Caco-2 (cell line): ENCODE data around the gene NOS1AP. TPM values are rescaled to one million over a fixed set of nuclear protein-coding genes. Genes with fewer than 3 reads are reported as not detected.

Experiments
- BruUV-seq: library from RNA; stranded (reverse); fragments of 400-500 nt; replicated peaks from 2 replicates; lab custom pipeline; 2021; lab: Mats Ljungman, UMichigan
- CTCF ChIA-PET: fragments of 300-600 bp; sonication (Branson Sonifier 250); formaldehyde crosslinking; loops from one replicate; lab custom pipeline; 2022; ENCODE audit warnings: antibody characterized with exemption; lab: Charles Lee
- POLR2A ChIA-PET: fragments of 300-600 bp; sonication (Branson Sonifier 250); formaldehyde crosslinking; loops from one replicate; lab custom pipeline; 2022; ENCODE audit warnings: antibody characterized with exemption; lab: Charles Lee
- DNase-seq, 2 experiments: peaks; one replicate each; pipeline versions ENCODE4 v3.0.0 to v3.0.0-alpha.2; 2020 to 2022
- H3K27me3 ChIP-seq: replicated peaks from 2 replicates; pipeline ENCODE4 v1.6.0; 2011; ENCODE audit warnings: low read length; ENCODE audit not compliant: control insufficient read depth, insufficient read depth
- H3K36me3 ChIP-seq: 2 replicates; pipeline ENCODE4 v1.5.1; 2011; ENCODE audit warnings: low read length; ENCODE audit not compliant: control insufficient read depth, insufficient read depth
- H3K4me1 ChIP-seq: fragments of 250-450 bp; sonication (Bioruptor Pico); 2 replicates; pipeline ENCODE4 v1.5.1; 2020; ENCODE audit warnings: mild to moderate bottlenecking
- H3K4me3 ChIP-seq: 2 replicates; pipeline ENCODE4 v1.5.1; 2011; ENCODE audit warnings: low read depth, mild to moderate bottlenecking, control low read depth, low read length
- H3K9me3 ChIP-seq: fragments of 250-450 bp; sonication (Bioruptor Pico); 2 replicates; pipeline ENCODE4 v1.5.1; 2020; ENCODE audit warnings: mild to moderate bottlenecking, moderate library complexity
- H3K27ac Mint-ChIP-seq: one replicate; pipeline ENCODE4 v1.8.0; 2022; ENCODE audit warnings: mixed read lengths; ENCODE audit not compliant: unreplicated experiment
- H3K27me3 Mint-ChIP-seq: one replicate; pipeline ENCODE4 v1.8.0; 2022; ENCODE audit warnings: mixed read lengths; ENCODE audit not compliant: insufficient read depth, unreplicated experiment
- H3K36me3 Mint-ChIP-seq: one replicate; pipeline ENCODE4 v1.8.0; 2022; ENCODE audit warnings: mild to moderate bottlenecking, mixed read lengths; ENCODE audit not compliant: insufficient read depth, unreplicated experiment
- H3K4me1 Mint-ChIP-seq: one replicate; pipeline ENCODE4 v1.8.0; 2022; ENCODE audit warnings: low read depth, mixed read lengths; ENCODE audit not compliant: unreplicated experiment
- H3K4me3 Mint-ChIP-seq: one replicate; pipeline ENCODE4 v1.8.0; 2022; ENCODE audit warnings: mild to moderate bottlenecking, moderate library complexity, mixed read lengths; ENCODE audit not compliant: unreplicated experiment
- H3K9me3 Mint-ChIP-seq: one replicate; pipeline ENCODE4 v1.8.0; 2022; ENCODE audit warnings: mixed read lengths; ENCODE audit not compliant: unreplicated experiment
- intact Hi-C: fragments of 100-400 bp; cut with micrococcal nuclease; formaldehyde crosslinking; loops from one replicate; pipeline ENCODE4 v1.10.0; 2022; ENCODE audit not compliant: unreplicated experiment
- total RNA-seq: library from RNA; stranded (reverse); gene quantifications from 2 replicates; pipeline ENCODE4 v1.2.3, GENCODE V29; 2022
- TF ChIP-seq, protein P1 (sequence below), 2 experiments: fragments of 200-600 bp in 1 of 2; IDR thresholded peaks; 1 replicate in 1 of 2; 2 replicates in 1 of 2; pipeline versions ENCODE4 v1.5.1 to v1.8.0; 2011 to 2022; ENCODE audit warnings: antibody characterized with exemption in 1 of 2, control low read depth in 1 of 2, inconsistent platforms in 1 of 2, low read depth in 1 of 2, low read length in 1 of 2, mild to moderate bottlenecking in 1 of 2, moderate library complexity in 1 of 2; ENCODE audit not compliant: insufficient read depth in 1 of 2, severe bottlenecking in 1 of 2, unreplicated experiment in 1 of 2

Gene NOS1AP
- total RNA-seq, 1 experiment from 2014 or later = 5.5 TPM

DNA sequence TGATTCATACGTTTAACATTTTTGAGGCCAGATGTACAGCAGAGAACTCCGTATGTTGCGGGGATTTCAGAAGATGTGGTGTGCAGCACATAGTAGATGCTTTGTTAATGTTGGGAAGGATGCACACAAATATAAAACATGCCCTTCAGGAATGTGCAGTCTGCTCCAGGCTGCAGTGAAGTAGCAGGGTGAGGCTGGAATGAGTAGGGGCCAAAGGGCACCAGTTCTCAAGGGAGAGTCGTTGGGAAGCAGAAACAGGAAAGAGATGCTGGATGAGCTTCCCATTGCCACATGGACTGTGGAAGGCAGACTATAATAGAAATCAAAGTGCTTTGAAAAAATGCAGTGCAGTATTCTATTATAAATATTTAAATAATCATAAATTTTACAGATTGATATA is 126.9 kb downstream of the NOS1AP start:
- Histone ChIP-seq H3K36me3 (no peaks in the 10 kb centered on the region), H3K4me3 (no peak overlapping the region), H3K4me1 (peaks cover 61% of the 10 kb centered on the region), H3K9me3 (no peaks in the 10 kb centered on the region), H3K27me3 (no peaks in the 10 kb centered on the region)
- ChIA-PET POLR2A (no interaction called here), CTCF (no interaction called here)
- Mint-ChIP-seq H3K36me3 (peaks cover 6% of the 10 kb centered on the region), H3K27ac (peak overlapping the region; percentile 40), H3K9me3 (no peaks in the 10 kb centered on the region), H3K4me3 (peak overlapping the region; percentile 4), H3K27me3 (no peaks in the 10 kb centered on the region), H3K4me1 (peaks cover 26% of the 10 kb centered on the region)
- BruUV-seq = no TSS peak
- intact Hi-C loops = loop anchor here (10.0 kb wide), 1 partner anchor 188 kb away; the partner anchor contains the start of gene C1orf226
- TF ChIP-seq, protein P1, sequence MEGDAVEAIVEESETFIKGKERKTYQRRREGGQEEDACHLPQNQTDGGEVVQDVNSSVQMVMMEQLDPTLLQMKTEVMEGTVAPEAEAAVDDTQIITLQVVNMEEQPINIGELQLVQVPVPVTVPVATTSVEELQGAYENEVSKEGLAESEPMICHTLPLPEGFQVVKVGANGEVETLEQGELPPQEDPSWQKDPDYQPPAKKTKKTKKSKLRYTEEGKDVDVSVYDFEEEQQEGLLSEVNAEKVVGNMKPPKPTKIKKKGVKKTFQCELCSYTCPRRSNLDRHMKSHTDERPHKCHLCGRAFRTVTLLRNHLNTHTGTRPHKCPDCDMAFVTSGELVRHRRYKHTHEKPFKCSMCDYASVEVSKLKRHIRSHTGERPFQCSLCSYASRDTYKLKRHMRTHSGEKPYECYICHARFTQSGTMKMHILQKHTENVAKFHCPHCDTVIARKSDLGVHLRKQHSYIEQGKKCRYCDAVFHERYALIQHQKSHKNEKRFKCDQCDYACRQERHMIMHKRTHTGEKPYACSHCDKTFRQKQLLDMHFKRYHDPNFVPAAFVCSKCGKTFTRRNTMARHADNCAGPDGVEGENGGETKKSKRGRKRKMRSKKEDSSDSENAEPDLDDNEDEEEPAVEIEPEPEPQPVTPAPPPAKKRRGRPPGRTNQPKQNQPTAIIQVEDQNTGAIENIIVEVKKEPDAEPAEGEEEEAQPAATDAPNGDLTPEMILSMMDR (IDR thresholded peaks at IDR 0.05; ENCODE audit: insufficient read depth in 1 of 2, low read depth in 1 of 2, low read length in 1 of 2, severe bottlenecking in 1 of 2, unreplicated experiment in 1 of 2) = no peak
- DNase-seq = peak; percentile 36 to 64

DNA sequence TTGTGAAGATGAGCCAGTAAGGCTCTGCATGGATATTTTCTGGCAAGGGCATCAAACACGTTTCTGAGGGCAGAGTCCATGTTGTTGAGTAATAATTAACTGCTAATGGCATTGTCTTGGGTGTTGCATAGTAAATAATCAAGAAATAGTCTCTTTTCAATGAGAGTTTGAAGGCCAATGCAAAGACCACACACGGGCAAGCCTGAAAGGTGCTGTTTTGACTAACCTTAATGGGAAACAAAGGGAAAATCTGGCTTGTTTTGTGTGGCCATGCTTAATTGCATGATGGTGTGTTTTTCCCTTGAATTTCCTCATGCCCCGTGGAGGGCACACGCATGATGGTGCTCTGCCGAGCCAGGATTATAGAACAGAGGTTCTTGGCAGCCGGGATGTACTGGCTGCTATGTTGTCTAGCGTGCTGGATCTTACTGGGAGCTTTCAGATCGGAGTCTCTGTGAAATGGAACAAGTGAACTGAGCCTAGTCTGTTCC is 127.6 kb downstream of the NOS1AP start:
- Mint-ChIP-seq H3K9me3 (no peaks in the 10 kb centered on the region), H3K36me3 (peaks cover 6% of the 10 kb centered on the region), H3K4me3 (no peak overlapping the region), H3K4me1 (peaks cover 26% of the 10 kb centered on the region), H3K27ac (peak overlapping the region; percentile 40), H3K27me3 (no peaks in the 10 kb centered on the region)
- BruUV-seq = no TSS peak
- ChIA-PET POLR2A (no interaction called here), CTCF (no interaction called here)
- Histone ChIP-seq H3K9me3 (no peaks in the 10 kb centered on the region), H3K36me3 (no peaks in the 10 kb centered on the region), H3K27me3 (no peaks in the 10 kb centered on the region), H3K4me1 (peaks cover 54% of the 10 kb centered on the region), H3K4me3 (no peak overlapping the region)
- DNase-seq = peak in 1 of 2 experiments; percentile 21
- intact Hi-C loops = loop anchor here (10.0 kb wide), 1 partner anchor 188 kb away; the partner anchor contains the start of gene C1orf226
- TF ChIP-seq, protein P1 (IDR thresholded peaks at IDR 0.05; ENCODE audit: insufficient read depth in 1 of 2, low read depth in 1 of 2, low read length in 1 of 2, severe bottlenecking in 1 of 2, unreplicated experiment in 1 of 2) = no peak

DNA sequence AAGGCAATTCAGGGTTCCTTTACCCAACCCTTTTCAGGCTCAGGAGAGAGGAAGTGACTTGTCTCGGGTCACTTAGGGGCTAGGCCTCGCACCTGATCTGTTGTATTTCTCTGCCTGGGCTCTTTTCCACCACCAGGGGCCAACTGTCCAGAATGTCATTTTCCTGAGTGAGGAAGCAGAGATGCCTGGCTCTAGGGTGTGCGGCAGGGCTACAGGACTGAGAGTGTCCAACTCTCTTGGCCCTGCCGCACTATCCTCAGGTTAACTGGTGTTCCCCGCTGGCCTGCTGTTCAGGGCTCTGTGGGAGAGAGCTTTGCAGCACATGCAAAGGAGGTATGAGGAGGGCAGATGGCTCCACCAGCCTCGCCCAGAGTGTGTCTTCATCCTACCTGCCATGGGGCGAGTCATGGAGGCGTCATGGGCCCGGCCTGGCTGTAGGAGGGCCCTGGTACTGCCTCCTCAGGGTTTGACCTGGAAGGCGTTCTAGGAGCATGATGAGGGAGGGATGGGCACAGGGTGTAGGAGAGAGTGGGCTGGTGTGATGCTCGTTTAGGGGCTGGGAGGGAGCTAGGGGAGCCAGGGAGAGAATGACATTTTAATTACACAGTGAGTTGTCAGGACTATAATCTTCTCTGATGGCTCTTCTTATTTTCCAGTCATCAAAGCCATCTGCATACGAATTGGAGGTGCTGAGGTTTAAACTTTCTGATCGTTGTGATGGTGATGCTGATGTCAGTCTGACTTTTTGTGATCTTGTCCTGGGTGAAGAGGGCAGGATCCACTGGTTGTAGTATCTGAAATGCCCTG is 128.3 kb downstream of the NOS1AP start:
- Histone ChIP-seq H3K36me3 (no peaks in the 10 kb centered on the region), H3K27me3 (no peaks in the 10 kb centered on the region), H3K9me3 (no peaks in the 10 kb centered on the region), H3K4me3 (no peak overlapping the region), H3K4me1 (peaks cover 46% of the 10 kb centered on the region)
- H3K4me3 Mint-ChIP-seq = no peak overlapping the region
- H3K27ac Mint-ChIP-seq = peak overlapping the region; percentile 40
- intact Hi-C loops = loop anchor here (10.0 kb wide), 1 partner anchor 187 kb away; the partner anchor contains the start of gene C1orf226
- TF ChIP-seq, protein P1 (IDR thresholded peaks at IDR 0.05; ENCODE audit: insufficient read depth in 1 of 2, low read depth in 1 of 2, low read length in 1 of 2, severe bottlenecking in 1 of 2, unreplicated experiment in 1 of 2) = peak in 1 of 2 experiments; percentile 17
- peaks cover 26% of the 10 kb centered on the region for H3K4me1 Mint-ChIP-seq
- peak; percentile 28 to 41 for DNase-seq
- BruUV-seq = no TSS peak
- ChIA-PET CTCF (no interaction called here), POLR2A (no interaction called here)
- H3K27me3 Mint-ChIP-seq = no peaks in the 10 kb centered on the region
- H3K9me3 Mint-ChIP-seq = no peaks in the 10 kb centered on the region
- peaks cover 6% of the 10 kb centered on the region for H3K36me3 Mint-ChIP-seq
